ENCODE data around the gene RPL36. TPM values are rescaled to one million over a fixed set of nuclear protein-coding genes. Genes with fewer than 3 reads are reported as not detected.

RPL36 gene
- total and polyA plus RNA-seq, 2 of the 8 experiments (the other 6 are each of a cell fraction or from before 2014, with no cell fraction given) = 951 to 1,075 TPM

DNA sequence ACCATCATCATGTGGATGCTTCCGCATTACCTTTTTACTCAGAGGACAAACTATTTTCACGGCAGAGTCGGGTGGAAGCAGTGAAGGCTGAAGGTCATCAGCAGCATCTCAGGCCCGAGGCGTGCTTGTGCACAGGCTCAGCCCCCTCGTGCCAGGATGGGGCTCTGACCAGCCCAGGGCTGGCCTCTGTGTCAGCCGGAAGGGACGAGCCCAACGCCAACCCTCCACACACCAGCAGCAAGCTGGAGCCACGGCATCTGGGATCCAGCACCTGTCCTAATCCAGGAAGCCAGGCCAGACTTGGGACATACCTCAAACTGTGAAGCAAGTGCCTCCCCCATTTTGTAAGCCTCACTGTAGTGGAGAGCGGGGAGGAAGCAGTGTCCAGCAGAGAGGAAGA lies 20.9 kb upstream of the RPL36 start (continued):
- no peak for TF ChIP-seq BCL11A (IDR thresholded peaks at IDR 0.05; ENCODE audit: low read depth in 2 of 2, low read length in 2 of 2)
- no peak for TF ChIP-seq SP2 (IDR thresholded peaks at IDR 0.05; ENCODE audit: low read length)
- no peak for TF ChIP-seq EGR1 (IDR thresholded peaks at IDR 0.05; ENCODE audit: borderline replicate concordance, low read depth, low read length)
- no peak for TF ChIP-seq SIX5 (IDR thresholded peaks at IDR 0.05; ENCODE audit: low read depth, low read length)
- TF ChIP-seq GTF2F1 (IDR thresholded peaks at IDR 0.05; ENCODE audit: borderline replicate concordance, low read depth, low read length) = no peak
- no peak for TF ChIP-seq FOSL1 (IDR thresholded peaks at IDR 0.05; ENCODE audit: insufficient read depth, low read depth, low read length)
- no peak for TF ChIP-seq CTBP2 (IDR thresholded peaks at IDR 0.05; ENCODE audit: borderline replicate concordance, insufficient read depth, insufficient read length, low read length)
- no peak for TF ChIP-seq POLR2A (IDR thresholded peaks at IDR 0.05; ENCODE audit: control extremely low read depth in 1 of 2, low read depth in 2 of 2, low read length in 2 of 2)
- no peak for TF ChIP-seq BACH1 (IDR thresholded peaks at IDR 0.05; ENCODE audit: low read length)
